ENCODE results near the gene LAIR2. TPM values are rescaled to one million over a fixed set of nuclear protein-coding genes. Genes with fewer than 3 reads are reported as not detected.

LAIR2 gene
- total RNA-seq, 1 donor from 2014 or later, result not detected

GRCh38 chr19:54481326-54481930, 21.2 kb upstream of the LAIR2 start:
- Mint-ChIP-seq H3K9me3 (ENCODE audit: low read depth) (no peaks in the 10 kb centered on the region), H3K27me3 (ENCODE audit: low read depth) (peaks cover 25% of the 10 kb centered on the region), H3K36me3 (ENCODE audit: low read depth) (no peaks in the 10 kb centered on the region), H3K27ac (ENCODE audit: unreplicated experiment) (no peak overlapping the region), H3K4me1 (ENCODE audit: low read depth) (peaks cover 9% of the 10 kb centered on the region), H3K4me3 (ENCODE audit: unreplicated experiment) (no peak overlapping the region)
- DNase-seq (ENCODE audit: low spot score), result peak; percentile 29
- peak; percentile 87 for TF ChIP-seq CTCF (IDR thresholded peaks at IDR 0.05)

GRCh38 chr19:54482889-54483288, 19.7 kb upstream of the LAIR2 start:
- no peaks in the 10 kb centered on the region for H3K36me3 Mint-ChIP-seq (ENCODE audit: low read depth)
- H3K4me3 Mint-ChIP-seq (ENCODE audit: unreplicated experiment), result no peak overlapping the region
- no peak overlapping the region for H3K27ac Mint-ChIP-seq (ENCODE audit: unreplicated experiment)
- H3K4me1 Mint-ChIP-seq (ENCODE audit: low read depth), result peaks cover 9% of the 10 kb centered on the region
- peaks cover 25% of the 10 kb centered on the region for H3K27me3 Mint-ChIP-seq (ENCODE audit: low read depth)
- TF ChIP-seq CTCF (IDR thresholded peaks at IDR 0.05), result no peak
- H3K9me3 Mint-ChIP-seq (ENCODE audit: low read depth), result no peaks in the 10 kb centered on the region
- DNase-seq (ENCODE audit: low spot score), result no peak

- H3K27ac Mint-ChIP-seq (ENCODE audit: unreplicated experiment), result no peak overlapping the region
- TF ChIP-seq CTCF (IDR thresholded peaks at IDR 0.05), result no peak
- H3K36me3 Mint-ChIP-seq (ENCODE audit: low read depth), result no peaks in the 10 kb centered on the region
- peaks cover 5% of the 10 kb centered on the region for H3K4me1 Mint-ChIP-seq (ENCODE audit: low read depth)
- no peak overlapping the region for H3K4me3 Mint-ChIP-seq (ENCODE audit: unreplicated experiment)
- peaks cover 26% of the 10 kb centered on the region for H3K27me3 Mint-ChIP-seq (ENCODE audit: low read depth)
- no peak for DNase-seq (ENCODE audit: low spot score)
- H3K9me3 Mint-ChIP-seq (ENCODE audit: low read depth), result no peaks in the 10 kb centered on the region
Observed at GRCh38 chr19:54484451-54484850, 18.2 kb upstream of the LAIR2 start.

- DNase-seq (ENCODE audit: low spot score), result no peak
- no peak for TF ChIP-seq CTCF (IDR thresholded peaks at IDR 0.05)
- H3K4me1 Mint-ChIP-seq (ENCODE audit: low read depth), result peaks cover 5% of the 10 kb centered on the region
- peaks cover 34% of the 10 kb centered on the region for H3K27me3 Mint-ChIP-seq (ENCODE audit: low read depth)
- H3K4me3 Mint-ChIP-seq (ENCODE audit: unreplicated experiment), result no peak overlapping the region
- no peaks in the 10 kb centered on the region for H3K36me3 Mint-ChIP-seq (ENCODE audit: low read depth)
- no peaks in the 10 kb centered on the region for H3K9me3 Mint-ChIP-seq (ENCODE audit: low read depth)
- H3K27ac Mint-ChIP-seq (ENCODE audit: unreplicated experiment), result no peak overlapping the region
Observed at GRCh38 chr19:54485851-54486250, 16.8 kb upstream of the LAIR2 start.

- no peaks in the 10 kb centered on the region for H3K9me3 Mint-ChIP-seq (ENCODE audit: low read depth)
- no peak for TF ChIP-seq CTCF (IDR thresholded peaks at IDR 0.05)
Observed at GRCh38 chr19:54489341-54489740, 13.3 kb upstream of the LAIR2 start.

More at GRCh38 chr19:54489341-54489740, 13.3 kb upstream of the LAIR2 start:
- Mint-ChIP-seq H3K36me3 (ENCODE audit: low read depth) (no peaks in the 10 kb centered on the region), H3K27me3 (ENCODE audit: low read depth) (peaks cover 26% of the 10 kb centered on the region), H3K27ac (ENCODE audit: unreplicated experiment) (no peak overlapping the region), H3K4me3 (ENCODE audit: unreplicated experiment) (no peak overlapping the region), H3K4me1 (ENCODE audit: low read depth) (no peaks in the 10 kb centered on the region)
- no peak for DNase-seq (ENCODE audit: low spot score)

All from chondrocyte (in vitro differentiated cells).